SIG-M5 treated with dmso at 0.1 percent for 504 hours (cell line): Measurements from ENCODE around the gene S1PR3.
A peak's percentile ranks its signal among the peaks of the same experiment; 100 is the strongest.
"Not testable (repeated sequence)": the region's sequence is repeated elsewhere in the genome, so short reads cannot be mapped to it uniquely, and the experiment has no call there.

ENCODE experiments used
- DNase-seq: peaks from one replicate; lab custom pipeline; 2025; ENCODE audit not compliant: unreplicated experiment; lab: John Stamatoyannopoulos, UW

The S1PR3 gene

DNA sequence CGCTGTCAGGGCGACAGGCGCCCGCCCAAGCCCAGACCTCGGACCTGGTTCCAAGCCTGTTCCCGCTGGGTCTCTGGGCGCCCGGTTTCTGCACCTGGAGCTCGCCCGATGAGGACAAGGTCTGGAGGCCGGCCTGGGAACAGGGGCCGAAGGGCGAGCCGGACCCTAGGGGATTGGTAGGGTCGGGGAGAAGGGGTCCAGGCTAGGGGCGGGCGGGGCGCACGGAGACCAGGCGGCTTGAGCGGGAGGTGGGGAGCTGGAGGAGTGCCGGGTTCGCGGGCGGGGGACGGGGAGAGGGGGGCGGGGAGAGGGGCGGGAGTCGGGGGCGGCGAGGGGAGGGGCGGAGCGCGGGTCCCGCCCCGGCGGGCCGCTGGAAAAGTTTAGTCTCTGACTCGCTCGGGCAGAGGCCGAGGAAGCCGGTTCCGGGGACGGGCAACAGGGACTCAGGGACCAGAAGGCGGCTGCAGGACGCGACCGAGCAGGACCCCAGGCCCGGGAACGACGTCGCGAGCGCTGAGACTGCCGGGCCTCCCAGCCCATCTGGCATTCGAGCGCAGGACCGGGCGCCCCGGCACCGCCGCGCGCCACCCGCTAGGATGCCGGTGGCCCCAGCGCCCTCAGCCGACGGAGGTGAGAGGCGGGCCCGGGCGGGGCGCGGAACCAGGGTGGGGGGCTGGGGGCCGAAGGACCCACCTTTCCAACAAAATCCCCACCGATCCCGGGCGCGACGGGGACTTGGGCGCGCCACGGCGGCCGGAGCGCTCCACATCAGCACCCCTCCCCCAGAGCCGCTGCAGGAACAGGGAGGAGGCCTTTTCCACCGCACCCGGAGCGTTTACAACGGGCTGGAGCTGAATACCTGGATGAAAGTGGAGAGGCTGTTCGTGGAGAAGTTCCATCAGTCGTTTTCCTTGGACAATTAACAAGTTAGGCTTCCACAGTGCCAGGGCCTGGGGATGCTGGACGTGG lies at the start of gene S1PR3:
Gene S1PR3, plus strand, starts transcription at position 403 of the 969 bp plus-strand sequence. CDS start 9,733 bp downstream, outside the sequence.
- DNase-seq, result peak; percentile 54

DNA sequence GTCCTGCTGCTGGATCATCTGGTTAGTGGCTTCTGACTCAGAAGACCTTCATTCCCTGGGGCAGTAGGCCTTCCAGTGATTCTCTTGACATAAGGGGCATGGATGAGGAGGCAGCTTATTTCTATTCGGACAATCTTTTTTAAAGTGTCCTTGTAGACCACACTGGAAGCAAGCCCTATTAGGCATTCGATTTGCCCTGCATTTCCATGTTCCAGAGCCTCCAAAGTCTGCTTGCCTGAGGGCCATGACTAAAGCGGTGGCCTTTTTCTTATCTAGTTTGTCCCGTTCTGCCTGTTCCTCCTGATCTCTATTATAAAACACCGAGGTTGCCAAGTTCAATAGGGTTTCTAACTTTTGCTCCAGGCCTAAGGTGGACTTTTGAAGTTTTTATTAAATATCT lies 49.7 kb upstream of the S1PR3 start:
- not testable (repeated sequence) for DNase-seq

DNA sequence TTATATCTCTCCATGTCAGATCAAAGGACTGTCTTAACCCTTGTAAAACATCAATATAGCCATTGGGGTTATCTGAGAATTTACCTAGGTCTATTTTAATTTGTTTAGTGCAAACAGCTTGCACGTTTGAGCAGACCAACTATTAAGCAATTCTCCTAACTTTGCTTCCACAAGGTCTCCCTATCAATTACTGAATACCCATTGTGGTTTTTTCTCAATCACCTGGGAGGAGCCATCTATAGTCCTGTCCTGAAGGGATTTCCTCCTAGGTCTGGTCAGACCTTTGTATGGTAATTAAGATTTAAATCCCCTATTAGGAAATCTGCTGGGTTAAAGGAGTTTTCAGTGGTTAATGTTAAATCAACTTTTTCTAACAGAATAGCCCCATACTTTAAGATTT lies 48.9 kb upstream of the S1PR3 start:
- no peak for DNase-seq

DNA sequence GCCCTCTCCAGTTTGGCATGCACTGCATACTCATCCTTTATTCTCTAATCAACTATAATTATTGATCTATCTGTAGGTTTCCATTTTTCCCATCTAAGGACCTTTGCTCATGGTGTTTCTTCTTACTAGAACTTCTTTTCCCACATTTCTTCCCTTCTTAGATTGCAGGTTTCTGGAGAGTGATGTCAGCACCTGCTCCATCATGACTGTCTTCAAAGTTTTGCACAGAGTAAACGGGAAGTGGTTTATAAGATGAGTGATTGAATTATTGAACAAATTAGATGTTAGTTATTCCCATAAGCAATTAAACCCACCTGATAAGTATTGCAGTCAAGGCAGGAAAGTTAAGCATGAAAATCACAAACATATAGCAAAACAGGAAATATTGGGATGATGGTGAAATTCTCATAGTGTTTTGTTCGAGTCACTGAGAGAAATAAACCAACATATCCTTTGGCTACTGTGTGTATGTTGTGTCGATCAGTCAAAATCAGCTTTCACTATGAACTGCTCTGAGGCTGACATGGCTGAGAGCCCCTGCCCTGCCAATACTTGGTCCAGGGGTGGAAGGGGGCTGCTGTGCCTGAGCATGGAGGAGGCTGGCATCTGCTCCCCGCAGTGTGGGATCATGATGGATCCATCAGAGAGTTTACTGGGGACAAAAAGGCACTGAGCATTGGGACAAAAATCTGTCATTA lies 45.5 kb upstream of the S1PR3 start:
- no peak for DNase-seq

DNA sequence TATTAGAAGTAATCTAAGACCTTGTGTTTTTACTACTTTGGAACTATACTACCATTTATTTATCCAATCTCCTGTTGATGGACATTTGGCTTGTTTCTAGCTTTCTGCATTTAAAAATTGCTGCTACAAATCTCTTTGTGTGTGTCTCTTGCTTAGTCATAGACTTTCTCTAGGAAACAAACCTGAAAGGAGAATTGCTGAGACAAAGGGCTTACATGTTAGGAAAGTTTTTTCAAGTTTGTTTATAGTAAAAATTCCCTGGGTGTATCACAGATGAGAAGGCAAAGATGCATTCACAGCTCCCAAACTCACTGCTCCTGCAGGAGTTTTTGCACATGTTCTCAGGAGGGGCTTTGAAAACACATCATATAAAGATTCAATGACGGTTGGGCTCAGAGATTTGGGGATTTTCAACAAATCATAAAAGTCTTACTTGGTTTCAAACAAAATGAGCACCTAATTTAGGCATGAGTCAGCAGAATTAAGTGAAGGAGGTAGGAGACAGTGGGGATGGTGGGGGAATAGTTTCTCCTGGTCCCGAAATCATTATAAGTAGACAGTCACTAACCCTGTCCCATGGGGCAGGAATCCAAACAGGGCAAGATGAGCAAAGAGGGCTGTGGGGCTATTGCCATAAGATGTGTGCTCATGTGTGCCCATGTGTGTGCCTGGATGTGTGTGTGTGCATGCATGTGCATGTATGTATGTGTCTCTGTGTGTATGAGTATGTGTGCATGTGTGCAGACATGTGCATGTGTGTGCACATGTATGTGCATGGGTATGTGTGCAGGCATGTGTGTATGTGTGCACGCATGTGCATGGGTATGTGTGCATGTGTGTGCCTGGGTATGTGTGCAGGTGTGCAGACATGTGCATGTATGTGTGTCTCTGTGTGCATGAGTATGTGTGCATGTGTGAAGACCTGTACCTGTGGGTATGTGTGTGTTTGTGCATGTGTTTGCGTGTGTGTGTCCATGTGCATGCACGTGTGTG lies 43.4 kb upstream of the S1PR3 start:
- DNase-seq, result no peak

DNA sequence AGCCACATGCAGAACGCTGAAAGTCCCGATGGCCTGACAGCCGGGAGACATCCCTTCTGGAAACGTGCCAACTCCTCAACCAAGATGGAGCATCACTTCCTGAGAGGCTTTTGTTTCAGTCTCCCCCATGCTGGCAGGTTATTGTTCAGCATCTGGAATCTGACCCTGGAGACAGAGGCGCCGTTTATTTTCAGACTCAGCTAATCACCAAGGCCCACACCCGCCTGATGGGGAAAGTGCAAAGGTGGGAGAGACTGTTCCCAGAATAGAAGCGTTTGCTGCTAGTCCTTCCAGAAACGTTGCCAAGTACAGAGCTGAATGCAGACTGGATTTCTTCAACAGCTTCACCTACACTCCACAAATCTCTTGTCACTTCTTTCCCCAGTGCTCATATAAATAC lies 41.8 kb upstream of the S1PR3 start:
- no peak for DNase-seq

DNA sequence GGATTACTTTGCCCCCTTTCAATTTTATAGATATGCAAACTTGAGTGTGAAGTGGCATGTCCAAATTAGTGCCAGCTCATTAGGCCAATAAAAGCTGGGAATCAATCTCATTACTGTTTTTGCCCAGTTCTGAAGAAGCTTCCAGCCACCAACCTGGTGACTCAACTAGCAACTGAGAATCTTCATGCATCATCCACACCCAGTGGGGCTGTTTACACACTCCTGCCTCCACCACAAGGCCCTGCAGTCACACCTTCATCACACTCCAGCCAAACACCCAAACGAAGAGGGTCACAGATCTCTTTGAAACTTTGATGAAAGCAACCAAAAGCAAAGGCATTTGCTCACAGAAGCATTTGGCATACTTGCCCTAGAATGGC lies 41.3 kb upstream of the S1PR3 start:
- no peak for DNase-seq

DNA sequence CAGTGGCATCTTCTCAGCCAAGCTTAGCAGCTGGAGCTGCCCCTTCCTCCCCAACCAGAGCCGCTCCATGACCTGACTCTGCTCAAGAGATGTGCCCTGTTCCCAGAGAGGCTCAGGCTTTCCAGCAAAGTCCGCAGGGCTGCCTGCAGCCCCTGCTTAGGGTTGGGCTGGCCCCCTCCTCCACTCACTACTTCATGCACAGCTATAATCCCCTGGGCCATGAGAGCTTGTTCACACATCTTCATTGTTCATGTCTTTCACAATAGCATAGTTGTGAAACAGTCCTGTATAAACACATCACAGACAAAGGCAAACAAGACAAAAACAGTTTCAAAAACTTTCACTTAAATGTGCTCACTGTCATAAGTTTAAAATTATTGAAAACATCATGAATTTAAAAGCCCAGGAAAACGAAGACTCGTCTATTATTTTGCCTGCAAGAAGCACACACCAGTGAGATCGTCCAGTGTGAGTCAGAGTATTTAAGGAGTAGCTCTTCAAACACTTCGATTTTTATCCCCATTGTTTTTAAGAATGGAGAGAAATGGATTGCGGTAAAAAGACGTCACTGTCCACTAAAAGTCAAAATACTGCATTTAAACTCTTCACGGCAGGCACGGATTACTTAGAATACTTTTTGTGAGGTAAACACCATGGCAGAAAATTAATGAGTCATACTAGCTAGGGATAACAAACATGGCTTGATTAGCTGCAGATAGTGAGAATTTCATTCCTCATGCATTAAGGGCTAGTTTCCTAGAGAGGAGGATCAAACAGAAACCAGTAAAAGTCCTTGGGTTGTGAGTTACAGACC lies 40.7 kb upstream of the S1PR3 start:
- DNase-seq, result peak; percentile 44

DNA sequence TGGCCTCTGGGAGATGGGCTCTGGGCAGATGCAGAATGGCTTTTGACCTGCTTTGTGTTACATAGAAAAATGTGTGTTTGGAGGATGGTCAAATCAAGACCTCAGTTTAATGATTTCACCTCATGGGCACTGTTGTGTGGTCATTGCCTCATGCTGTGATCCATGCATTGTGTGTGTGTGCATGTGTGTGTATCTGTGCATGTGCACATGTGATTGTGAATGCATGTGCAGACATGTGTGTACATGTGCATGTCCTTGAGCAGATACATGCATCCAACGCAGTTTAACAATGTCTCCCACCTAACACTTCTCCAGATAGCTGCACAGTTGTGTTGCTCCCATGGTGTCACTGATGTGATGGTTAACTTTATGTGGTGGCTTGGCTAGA lies 40.1 kb upstream of the S1PR3 start:
- DNase-seq, result no peak

DNA sequence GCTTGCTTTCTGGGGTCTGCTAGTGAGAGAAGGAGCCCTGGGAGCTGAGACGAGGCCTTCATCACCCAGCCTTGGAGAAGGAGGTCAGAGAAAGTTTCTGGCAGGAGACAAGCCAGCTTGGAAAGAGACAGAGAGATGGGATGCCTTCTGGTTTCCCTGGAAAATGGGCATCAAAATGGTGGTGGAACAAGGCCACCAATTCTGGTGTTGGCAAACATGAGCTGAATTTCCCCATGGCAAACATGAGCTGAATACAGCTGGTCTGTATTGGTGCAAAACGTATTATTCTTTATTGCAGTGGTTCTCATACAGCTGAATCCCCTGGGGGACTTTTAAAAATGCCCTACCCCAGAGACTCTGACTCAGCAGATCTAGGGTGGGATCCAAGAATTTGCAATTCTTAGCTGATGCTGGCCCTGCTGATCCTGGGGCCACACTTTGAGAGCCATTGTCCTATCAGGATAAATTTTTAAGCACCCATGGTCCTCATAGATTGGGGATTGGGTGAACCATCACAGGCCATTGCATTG lies 39.1 kb upstream of the S1PR3 start:
- DNase-seq, result no peak

DNA sequence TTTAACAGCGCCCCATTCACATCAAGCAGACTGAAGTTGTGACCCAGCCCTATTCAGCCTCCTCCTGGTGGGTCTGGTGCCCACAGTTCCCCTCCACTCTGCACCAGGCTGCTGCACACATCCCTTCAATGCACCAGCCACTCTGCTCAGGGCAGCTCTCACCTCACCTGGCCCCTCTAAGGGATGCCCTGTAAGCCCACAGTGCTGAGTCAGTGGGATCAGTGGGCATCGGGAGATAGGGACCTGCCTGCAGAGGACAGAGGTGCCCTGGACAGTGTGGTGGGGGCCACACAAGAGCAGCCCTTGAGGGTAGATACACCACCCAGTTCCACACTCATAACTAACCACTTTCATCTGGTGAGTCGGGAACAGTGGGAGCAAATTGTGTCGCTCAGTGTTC lies 38.3 kb upstream of the S1PR3 start:
- no peak for DNase-seq

DNA sequence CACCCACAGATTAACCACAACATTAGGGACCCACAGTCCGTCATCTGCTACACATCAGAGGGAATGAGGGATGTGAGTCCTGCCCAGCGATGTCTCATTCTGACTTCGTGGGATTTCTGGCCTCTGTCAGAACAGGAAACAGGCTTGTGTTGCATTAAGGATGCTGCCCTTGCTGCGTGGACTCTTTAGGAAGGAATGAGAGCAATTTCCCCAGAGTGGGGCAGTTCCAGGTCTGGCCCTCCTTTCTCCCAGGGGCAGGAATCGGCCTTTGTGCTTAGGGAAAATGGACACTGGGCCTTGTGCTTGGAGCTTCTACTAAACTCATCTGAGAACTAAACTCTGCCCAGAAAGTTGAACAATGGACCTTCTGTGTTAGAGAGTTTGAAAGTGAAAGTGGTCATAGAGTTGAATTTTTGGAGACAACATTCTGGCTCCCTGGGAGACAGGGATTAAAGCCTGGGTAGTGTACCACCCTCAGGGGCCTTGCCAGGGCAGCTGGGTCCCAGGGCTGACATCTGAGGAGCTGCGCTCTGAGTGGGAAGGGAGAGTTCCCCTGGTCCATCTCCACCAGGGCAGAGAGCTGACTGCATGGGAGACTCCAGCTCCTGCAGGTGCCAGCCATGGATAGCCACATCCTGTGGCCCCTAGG lies 37.8 kb upstream of the S1PR3 start:
- DNase-seq, result no peak

DNA sequence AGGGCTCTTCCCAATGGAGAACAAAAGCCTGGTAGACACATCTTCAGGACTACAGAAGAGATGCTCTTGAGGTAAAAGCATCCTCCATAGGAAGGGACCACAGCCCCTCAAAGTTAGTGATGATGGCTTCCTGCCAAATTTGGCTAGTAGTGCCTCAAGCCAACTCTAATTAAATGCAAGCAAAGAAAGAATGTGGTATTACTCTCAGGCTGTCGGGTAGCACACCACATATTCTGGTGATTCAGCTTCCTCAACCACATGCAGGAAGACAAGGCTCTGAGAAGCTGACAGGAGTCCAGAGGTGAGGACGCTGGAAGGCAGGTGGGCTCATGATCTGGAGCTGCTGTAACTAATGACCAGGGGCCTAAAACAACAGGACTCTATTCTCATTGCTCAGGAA lies 37.2 kb upstream of the S1PR3 start:
- no peak for DNase-seq

DNA sequence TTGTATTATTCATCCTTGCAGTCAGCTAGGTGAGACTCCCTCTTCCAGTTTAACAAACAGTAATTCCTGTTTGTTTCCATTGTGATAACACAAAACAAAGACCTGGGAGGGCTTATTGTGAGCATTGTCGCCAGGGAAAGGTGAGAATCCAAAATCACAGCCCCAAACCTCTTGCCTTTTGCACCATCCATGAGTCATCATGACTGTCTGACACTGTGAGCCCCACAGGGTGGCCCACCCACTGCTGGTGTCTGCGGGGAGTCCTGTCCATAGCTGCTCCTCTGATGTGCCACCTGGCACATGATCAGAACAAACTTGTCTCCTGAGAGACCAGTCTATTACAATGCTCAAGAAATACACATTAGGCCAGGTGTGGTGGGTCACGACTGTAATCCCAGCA lies 33.7 kb upstream of the S1PR3 start:
- DNase-seq, result no peak

DNA sequence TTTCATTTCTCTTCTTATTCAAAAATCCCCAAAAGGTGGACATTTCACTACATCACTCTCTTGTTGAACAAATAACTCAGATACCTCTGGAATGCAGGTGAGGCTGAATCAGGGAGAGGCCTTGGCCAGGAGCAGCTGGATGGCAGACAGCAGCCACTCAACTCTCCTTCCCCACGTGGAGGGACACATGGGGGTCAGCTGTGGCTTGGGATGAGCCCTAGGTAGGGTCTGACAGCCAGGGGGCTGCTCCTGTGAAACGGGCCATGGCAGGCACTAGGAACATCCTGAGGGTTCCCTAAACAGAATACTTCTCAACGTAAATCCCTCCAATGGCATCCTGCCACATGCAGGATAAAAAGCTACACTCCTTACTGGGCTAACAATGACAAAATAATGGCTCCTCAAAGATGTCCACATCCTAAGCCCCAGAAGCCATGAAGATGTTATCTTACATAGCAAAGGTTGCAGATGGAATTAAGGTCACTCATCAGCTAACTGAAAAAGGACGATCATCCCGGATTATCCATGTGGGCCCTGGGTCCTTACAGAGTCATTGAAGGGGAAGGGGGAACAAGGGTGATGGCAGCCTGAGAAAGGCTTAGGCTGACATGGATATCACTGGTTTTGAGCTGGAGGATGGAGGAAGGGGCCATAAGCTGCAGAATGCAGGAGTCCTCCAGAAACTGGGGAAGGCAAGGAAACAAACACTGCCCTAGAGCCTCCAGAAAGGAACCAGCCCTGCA lies 31.4 kb upstream of the S1PR3 start:
- DNase-seq, result no peak

DNA sequence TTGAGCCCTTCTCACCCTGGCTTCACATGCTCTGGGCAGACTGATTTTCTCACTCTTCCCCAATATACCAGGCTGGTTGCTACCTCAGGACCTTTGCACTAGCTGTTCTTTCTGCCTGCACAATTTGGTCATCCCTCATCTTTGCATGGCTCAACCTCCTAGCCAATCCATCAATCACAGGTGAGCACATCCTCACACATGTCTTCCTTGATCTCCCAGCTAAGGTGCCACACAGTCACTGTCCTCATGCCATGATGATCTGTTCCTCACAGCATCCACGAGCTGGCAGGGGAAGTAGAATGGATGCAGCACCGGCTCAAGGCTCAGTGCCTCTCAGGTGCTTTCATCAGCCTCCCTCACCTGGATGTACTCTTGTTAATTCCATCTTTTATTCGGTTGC lies 30.6 kb upstream of the S1PR3 start:
- DNase-seq, result no peak

DNA sequence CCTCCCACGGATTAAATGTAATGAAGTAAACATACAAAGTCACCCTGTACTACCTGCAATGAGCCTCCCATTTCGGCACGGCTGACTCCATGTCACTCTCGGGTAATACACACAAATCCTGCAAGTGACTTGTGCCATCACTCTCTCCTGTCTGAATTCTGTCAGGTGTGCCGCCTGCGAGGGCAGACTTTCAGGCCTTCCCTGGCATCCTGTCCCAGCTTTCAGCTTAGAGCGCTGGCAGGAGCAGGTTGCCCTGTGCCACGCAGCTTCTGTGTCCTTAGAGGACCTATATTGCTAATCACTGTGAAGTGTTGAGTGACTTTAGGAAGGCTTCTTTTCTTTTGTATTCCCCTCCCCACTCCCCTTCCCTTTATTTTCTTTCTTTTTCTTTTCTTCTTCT lies 25.8 kb upstream of the S1PR3 start:
- no peak for DNase-seq

DNA sequence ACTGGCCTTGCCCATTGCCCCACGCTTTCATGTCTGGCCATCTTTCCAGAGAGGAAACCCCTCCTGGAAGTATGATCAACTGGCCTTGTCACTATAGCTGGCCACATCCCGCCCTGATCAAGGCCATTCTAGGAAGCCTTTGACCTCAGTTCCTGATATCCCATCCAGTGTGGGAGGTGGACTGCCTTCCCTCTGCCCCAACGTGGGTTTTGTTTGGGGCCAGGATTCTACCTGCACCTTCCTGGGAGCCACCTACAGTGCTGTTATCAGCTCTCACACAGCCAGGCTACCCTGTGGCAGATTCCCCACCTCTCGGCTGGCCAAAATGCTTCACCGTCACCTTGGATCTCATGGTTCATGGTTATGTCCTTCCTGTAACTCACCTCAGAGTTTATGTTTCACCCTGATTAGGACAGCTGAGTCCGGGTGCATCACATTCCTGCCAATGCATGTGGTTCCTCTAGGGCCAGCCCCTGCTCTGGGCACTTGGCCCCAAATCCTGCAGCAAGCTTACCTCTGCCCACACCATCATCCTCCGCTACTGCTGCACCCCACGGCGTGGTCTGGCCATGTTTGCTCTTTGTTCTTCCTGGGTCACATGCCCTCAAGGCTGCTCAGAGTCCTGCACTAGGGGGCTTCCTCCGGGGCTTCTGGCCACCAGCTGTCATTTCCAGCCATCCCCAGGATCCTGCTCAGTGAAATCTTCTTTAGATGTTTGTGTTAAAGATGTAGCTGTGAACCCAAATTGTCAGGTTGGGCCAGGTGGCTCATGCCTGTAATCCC lies 24.2 kb upstream of the S1PR3 start:
- no peak for DNase-seq
